Urinary bladder (tissue), 4 donors: ENCODE results near the gene NELFA. TPM values are rescaled to one million over a fixed set of nuclear protein-coding genes. Genes with fewer than 3 reads are reported as not detected.
A peak's percentile ranks its signal among the peaks of the same experiment; 100 is the strongest.
"Not testable (repeated sequence)": the region's sequence is repeated elsewhere in the genome, so short reads cannot be mapped to it uniquely, and the experiment has no call there.

Source experiments
- DNase-seq: peaks from one replicate; pipeline ENCODE4 v3.0.0-alpha.2; 2015; ENCODE audit errors: extremely low spot score
- H3K27ac ChIP-seq: one replicate; pipeline ENCODE4 v1.5.1; 2013; ENCODE audit warnings: low read depth, mild to moderate bottlenecking, moderate library complexity
- H3K36me3 ChIP-seq: one replicate; pipeline ENCODE4 v1.6.1; 2013; ENCODE audit warnings: mild to moderate bottlenecking, moderate library complexity; ENCODE audit not compliant: insufficient read depth
- H3K4me1 ChIP-seq: one replicate; pipeline ENCODE4 v1.6.1; 2013; ENCODE audit warnings: mild to moderate bottlenecking, moderate library complexity; ENCODE audit not compliant: insufficient read depth
- H3K4me3 ChIP-seq: one replicate; pipeline ENCODE4 v1.5.1; 2013; ENCODE audit warnings: low read depth, low read length
- WGBS: extraction: QIAGEN DNeasy Blood & Tissue Kit; methylation state at CpG from one replicate; pipeline ENCODE4 v1.1.7; 2013; 5-methylcytosine and 5-hydroxymethylcytosine counted together
- polyA plus RNA-seq: library from polyadenylated mRNA; stranded (reverse); fragments of 200-250 nt; gene quantifications from one replicate; pipeline ENCODE4 v1.2.3, GENCODE V29; 2013
- total RNA-seq: library from RNA; depleted of rRNA; stranded (reverse); fragments of >200 nt; gene quantifications from one replicate; pipeline ENCODE4 v1.2.3, GENCODE V29; 2014
- donor health status: healthy with polysubstance abuse.
- donor health status: healthy.

The NELFA gene
- total and polyA plus RNA-seq, 2 donors = 17.4 to 26.9 TPM

GRCh38 chr4:2015008-2015407 lies 6.2 kb upstream of the NELFA start:
- 59% methylated on average over 4 of the region's 4 CpGs for WGBS
- no peak overlapping the region for H3K27ac ChIP-seq
- no peaks in the 10 kb centered on the region for H3K4me1 ChIP-seq
- no peak overlapping the region for H3K4me3 ChIP-seq
- no peaks in the 10 kb centered on the region for H3K36me3 ChIP-seq
- no peak for DNase-seq

DNA sequence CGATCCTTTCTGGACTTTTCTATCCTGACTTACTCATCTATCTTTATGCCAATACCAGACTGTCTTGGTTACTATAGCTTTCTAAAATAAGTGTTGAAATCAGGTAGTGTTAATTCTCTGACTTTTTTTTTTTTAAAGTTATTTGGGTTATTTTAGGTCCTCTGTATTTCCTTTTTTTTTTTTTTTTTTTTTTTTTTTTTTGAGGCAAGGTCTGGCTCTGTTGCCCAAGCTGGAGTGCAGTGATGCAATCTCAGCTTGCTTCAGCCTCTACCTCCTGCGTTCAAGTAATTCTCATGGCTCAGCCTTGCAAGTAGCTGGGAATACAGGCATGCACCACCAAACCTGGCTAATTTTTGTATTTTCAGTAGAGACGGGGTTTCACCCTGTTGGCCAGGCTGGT lies 2.8 kb upstream of the NELFA start:
- Histone ChIP-seq H3K36me3 (no peaks in the 10 kb centered on the region), H3K4me3 (no peak overlapping the region), H3K27ac (no peak overlapping the region), H3K4me1 (no peaks in the 10 kb centered on the region)
- DNase-seq = no peak
- 88% methylated on average over 3 of the region's 3 CpGs for WGBS

- Histone ChIP-seq H3K4me3 (peak overlapping the region; percentile 99), H3K4me1 (no peaks in the 10 kb centered on the region), H3K27ac (peak overlapping the region; percentile 98), H3K36me3 (no peaks in the 10 kb centered on the region)
- DNase-seq = no peak
- 11% methylated on average over 23 of the region's 23 CpGs for WGBS
These were observed 968 bp upstream of the NELFA start for GRCh38 chr4:2009651-2010233.

GRCh38 chr4:2008671-2008920 lies 178 bp downstream of the NELFA start:
- DNase-seq = no peak
- WGBS = under 1% methylated on average over 27 of the region's 27 CpGs

DNA sequence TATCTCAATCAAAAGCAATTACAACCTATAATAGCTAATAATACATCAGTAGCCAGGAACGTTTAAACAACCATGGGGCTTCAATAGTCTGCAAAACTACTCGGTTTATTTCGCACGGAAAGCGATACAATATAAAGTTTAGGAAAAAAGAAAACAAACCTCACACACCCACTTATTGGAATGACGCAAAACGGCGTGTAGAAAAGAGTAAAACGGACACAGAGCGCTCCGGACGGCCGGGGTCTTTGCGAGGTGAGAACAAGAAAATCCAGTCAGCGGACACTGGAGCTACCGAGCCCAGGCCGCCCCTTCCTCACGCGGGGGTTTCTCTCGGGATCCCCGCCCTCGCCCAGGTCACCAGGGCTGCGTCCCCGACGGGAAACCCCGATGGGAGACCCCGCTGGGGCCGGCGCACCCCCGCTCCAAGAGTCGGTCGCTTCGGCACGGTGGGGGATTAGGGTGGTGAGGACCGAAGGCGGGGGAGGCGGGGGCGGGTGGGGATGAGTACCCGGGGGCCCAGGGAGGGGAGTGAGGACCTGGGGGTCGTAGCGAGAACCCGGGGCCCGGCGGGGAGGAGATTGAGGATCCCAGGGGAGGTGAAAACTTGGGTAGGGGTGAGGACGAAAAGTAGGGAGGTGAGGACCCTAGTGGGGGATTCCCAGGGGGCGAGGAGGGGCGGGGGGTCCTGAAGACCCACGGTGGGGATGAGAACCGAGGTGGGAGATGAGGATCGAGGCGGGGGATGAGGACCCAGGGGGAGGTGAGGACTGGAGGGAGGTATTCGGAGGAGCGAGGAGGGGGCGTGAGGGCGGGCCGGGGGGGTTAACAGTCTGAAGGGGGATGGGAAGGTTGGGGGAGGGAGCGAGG lies 737 bp downstream of the NELFA start:
- no peak overlapping the region for H3K27ac ChIP-seq
- no peaks in the 10 kb centered on the region for H3K36me3 ChIP-seq
- H3K4me3 ChIP-seq = peak overlapping the region; percentile 99
- H3K4me1 ChIP-seq = no peaks in the 10 kb centered on the region
- WGBS = 1% methylated on average over 57 of the region's 57 CpGs
- no peak for DNase-seq

More at GRCh38 chr4:2008671-2008920, 178 bp downstream of the NELFA start:
- Histone ChIP-seq H3K27ac (peak overlapping the region; percentile 78), H3K4me3 (peak overlapping the region; percentile 99), H3K4me1 (no peaks in the 10 kb centered on the region), H3K36me3 (no peaks in the 10 kb centered on the region)

DNA sequence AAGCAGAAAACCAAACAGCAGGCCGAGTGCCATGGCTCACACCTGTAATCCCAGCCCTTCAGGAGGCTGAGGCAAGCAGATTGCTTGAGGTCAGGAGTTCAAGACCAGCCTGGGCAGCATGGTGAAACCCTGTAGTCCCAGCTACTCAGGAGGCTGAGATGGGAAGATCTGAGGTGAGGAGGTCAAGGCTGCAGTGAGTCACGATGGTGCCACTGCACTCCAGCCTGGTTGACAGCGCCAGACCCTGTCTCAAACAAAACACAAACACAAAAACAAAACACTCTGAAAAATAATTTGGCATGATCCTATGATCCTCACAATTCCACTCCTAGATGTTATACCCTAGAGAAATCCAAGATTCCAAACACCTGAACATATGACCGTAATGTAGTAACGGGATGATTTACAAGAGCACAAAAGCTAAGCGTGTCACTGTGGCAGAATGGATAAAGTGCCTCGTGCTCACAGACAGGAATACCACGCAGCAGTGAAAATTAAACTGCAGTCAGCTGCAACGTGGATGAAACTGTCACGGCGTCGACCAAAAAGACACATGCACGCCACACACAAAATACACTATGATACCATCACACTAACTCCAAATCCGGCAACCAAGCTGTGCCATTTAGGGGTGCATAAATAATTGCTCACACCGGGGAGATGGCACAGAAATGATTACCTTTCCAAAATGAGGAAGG lies 1.7 kb downstream of the NELFA start:
- peak overlapping the region; percentile 99 for H3K4me3 ChIP-seq
- H3K4me1 ChIP-seq = no peaks in the 10 kb centered on the region
- no peak overlapping the region for H3K27ac ChIP-seq
- no peak for DNase-seq
- no peaks in the 10 kb centered on the region for H3K36me3 ChIP-seq
- 89% methylated on average over 15 of the region's 15 CpGs for WGBS

DNA sequence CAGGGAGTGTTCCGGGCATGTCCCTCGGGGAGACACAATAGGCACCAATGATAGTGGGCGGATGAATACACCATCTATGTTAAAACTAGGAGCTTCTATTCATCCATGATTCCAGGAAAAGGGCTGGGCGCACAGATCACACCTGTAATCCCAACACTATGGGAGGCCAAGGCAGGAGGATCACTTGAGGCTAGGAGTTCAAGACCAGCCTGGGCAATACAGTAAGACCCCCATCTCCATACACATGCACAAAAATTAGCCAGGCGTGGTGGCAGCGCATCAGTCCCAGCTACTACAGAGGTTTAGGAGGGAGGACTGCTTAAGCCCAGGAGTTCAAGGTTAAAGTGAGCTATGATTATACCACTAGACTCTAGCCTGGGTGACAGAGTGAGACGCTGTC lies 2.4 kb downstream of the NELFA start:
- no peak for DNase-seq
- no peak overlapping the region for H3K4me3 ChIP-seq
- H3K27ac ChIP-seq = no peak overlapping the region
- no peaks in the 10 kb centered on the region for H3K4me1 ChIP-seq
- H3K36me3 ChIP-seq = no peaks in the 10 kb centered on the region
- WGBS = 94% methylated on average over 7 of the region's 7 CpGs

- not testable (repeated sequence) for H3K4me1 ChIP-seq, H3K4me3 ChIP-seq, H3K36me3 ChIP-seq, H3K27ac ChIP-seq, DNase-seq
- WGBS = 96% methylated on average over 2 of the region's 2 CpGs
These were observed 5.4 kb downstream of the NELFA start for GRCh38 chr4:2003361-2003760.

GRCh38 chr4:1999308-1999707 lies 9.5 kb downstream of the NELFA start:
- not testable (repeated sequence) for DNase-seq, H3K4me1 ChIP-seq, H3K4me3 ChIP-seq, H3K36me3 ChIP-seq
- WGBS = 94% methylated on average over 4 of the region's 4 CpGs
- peak overlapping the region; percentile 2 for H3K27ac ChIP-seq

DNA sequence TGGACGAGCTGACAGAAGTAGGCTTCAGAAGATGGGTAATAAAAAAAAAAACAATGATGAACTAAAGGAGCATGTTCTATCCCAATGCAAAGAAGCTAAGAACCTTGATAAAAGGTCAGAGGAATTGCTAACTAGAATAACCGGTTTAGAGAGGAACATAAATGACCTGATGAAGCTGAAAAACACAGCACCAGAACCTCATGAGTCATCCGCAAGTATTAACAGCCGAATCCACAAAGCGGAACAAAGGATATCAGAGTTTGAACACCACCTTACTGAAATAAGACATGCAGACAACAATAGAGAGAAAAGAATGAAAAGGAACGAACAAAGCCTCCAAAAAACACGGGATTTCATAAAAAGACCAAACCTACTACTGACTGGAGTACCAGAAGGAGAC lies 10.5 kb downstream of the NELFA start:
- H3K4me1 ChIP-seq = no peaks in the 10 kb centered on the region
- no peak overlapping the region for H3K27ac ChIP-seq
- 94% methylated on average over 7 of the region's 7 CpGs for WGBS
- DNase-seq = peak; percentile 18
- H3K4me3 ChIP-seq = no peak overlapping the region
- H3K36me3 ChIP-seq = no peaks in the 10 kb centered on the region

- no peak for DNase-seq
- Histone ChIP-seq H3K4me1 (no peaks in the 10 kb centered on the region), H3K27ac (no peak overlapping the region), H3K4me3 (no peak overlapping the region), H3K36me3 (no peaks in the 10 kb centered on the region)
- 95% methylated on average over 4 of the region's 4 CpGs for WGBS
These were observed 11.1 kb downstream of the NELFA start for GRCh38 chr4:1997712-1998111.

DNA sequence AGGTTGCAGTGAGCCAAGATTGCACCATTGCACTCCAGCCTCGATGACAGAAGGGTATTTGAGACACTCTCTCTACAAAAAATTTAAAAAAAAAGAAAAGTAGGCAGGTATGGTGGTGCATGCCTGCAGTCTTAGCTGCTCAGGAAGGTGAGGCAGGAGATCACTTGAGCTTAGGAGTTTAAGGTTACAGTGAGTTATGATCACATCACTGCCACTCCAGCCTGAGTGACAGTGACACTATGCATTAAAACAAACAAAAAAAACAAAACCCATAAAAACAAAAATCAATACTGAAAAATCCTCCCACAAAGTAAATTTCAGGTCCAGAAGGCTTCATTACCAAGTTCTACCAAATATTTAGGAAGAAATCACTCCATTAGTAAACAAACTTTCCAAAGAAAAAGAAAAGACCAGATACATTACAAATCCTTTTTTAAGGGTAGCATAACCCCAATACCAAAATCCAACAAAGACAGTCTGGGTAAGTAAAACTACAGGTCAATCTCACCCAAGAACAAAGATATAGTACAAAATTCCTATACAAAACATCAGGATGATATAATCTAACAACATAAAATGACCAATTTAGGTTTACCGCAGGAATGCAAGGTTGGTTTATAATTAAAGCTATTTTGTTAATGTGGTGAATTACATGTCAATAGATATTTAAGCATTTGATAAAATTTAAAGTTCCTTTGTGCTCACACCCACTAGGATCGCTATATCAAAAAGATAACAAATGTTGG lies 11.7 kb downstream of the NELFA start:
- no peaks in the 10 kb centered on the region for H3K4me1 ChIP-seq
- no peak overlapping the region for H3K4me3 ChIP-seq
- H3K27ac ChIP-seq = no peak overlapping the region
- WGBS = 77% methylated on average over 3 of the region's 3 CpGs
- H3K36me3 ChIP-seq = no peaks in the 10 kb centered on the region
- DNase-seq = no peak

DNA sequence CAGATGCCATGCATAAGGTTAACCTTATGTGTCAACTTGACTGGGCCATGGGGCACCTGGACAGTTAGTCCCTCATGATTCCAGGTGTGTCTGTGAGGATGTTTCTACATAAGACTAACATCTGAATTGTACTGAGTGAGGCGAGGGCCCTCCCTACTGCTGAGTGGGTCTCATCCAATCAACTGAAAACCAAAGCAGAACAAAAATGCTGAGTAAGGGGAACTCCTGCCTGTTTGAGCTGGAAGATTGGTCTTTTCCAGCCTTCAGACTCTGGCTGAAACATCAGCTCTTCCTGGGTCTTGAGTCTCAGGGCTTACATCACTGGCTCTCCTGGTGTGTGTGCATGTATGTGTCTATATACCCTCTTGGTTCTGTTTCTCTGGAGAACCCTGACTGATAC lies 13.8 kb downstream of the NELFA start:
- no peaks in the 10 kb centered on the region for H3K36me3 ChIP-seq
- H3K4me1 ChIP-seq = no peaks in the 10 kb centered on the region
- no peak overlapping the region for H3K4me3 ChIP-seq
- WGBS = 93% methylated on average over 1 of the region's 1 CpG
- no peak overlapping the region for H3K27ac ChIP-seq
- no peak for DNase-seq
